ENCODE data around the gene EIF1AD. TPM values are rescaled to one million over a fixed set of nuclear protein-coding genes. Genes with fewer than 3 reads are reported as not detected.
A peak's percentile ranks its signal among the peaks of the same experiment; 100 is the strongest.

Gene EIF1AD
- total RNA-seq, 1 experiment from 2014 or later: 55.2 TPM

DNA sequence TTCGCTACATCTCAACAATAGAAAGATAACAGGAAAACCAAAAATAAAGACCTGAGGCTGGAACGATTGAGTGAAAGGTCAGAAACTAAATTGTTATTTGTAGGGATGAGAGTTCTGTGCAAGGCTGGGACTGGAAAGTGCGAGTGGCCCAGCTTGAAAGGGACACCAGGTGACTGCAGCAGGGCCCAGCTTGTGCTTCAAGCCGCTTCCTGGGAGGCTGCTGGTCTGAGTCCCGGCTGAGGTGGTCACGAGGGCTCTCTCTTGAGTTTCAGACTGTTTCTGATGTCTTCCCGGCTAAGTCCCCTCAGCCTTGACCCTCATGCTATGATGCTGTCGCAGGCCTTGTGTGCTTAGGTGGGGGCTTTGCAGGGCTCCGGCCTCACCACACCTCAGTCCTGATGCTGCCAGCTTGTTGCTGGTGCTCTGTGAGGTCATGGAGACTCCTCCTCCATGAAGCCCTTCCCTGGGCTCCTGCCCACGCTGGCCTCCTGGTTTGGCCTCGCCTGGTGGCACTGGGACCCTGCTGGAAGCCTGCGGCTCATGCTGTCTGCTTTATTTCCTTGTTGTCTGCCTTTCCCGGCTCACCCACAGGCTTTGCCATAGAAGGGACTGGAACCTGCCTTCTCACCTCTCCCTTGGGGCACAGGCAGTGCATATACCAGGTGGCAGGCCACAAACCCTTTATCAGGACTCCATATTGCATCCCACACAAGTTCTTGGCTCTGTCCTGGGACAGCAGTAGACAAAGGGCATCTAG, 4.4 kb upstream of the EIF1AD start:
- no peaks in the 10 kb centered on the region for H4K20me1 ChIP-seq (ENCODE audit: insufficient read depth)
- ChIA-PET POLR2A (ENCODE audit: unreplicated experiment) (no interaction called here), CTCF (interaction anchor here (1.3 kb wide), 1 partner anchor 16 kb away, joined by 3 read pairs; no protein-coding TSS in a partner anchor)
- TF ChIP-seq, protein P1, sequence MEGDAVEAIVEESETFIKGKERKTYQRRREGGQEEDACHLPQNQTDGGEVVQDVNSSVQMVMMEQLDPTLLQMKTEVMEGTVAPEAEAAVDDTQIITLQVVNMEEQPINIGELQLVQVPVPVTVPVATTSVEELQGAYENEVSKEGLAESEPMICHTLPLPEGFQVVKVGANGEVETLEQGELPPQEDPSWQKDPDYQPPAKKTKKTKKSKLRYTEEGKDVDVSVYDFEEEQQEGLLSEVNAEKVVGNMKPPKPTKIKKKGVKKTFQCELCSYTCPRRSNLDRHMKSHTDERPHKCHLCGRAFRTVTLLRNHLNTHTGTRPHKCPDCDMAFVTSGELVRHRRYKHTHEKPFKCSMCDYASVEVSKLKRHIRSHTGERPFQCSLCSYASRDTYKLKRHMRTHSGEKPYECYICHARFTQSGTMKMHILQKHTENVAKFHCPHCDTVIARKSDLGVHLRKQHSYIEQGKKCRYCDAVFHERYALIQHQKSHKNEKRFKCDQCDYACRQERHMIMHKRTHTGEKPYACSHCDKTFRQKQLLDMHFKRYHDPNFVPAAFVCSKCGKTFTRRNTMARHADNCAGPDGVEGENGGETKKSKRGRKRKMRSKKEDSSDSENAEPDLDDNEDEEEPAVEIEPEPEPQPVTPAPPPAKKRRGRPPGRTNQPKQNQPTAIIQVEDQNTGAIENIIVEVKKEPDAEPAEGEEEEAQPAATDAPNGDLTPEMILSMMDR (conservative IDR thresholded peaks at IDR 0.05): no peak
- TF ChIP-seq EZH2 (IDR thresholded peaks at IDR 0.05; ENCODE audit: low read depth): no peak
- H3K27me3 ChIP-seq (ENCODE audit: insufficient read depth, low read depth): no peaks in the 10 kb centered on the region
- H3K4me1 ChIP-seq (replicated peaks; ENCODE audit: insufficient read depth): peaks cover 23% of the 10 kb centered on the region
- DNase-seq: no peak
- H3K9me2 ChIP-seq (ENCODE audit: insufficient read depth): no peaks in the 10 kb centered on the region
- H3K27ac ChIP-seq: no peak overlapping the region
- H3K4me2 ChIP-seq: no peak overlapping the region
- H3K36me3 ChIP-seq (ENCODE audit: low read depth): peaks cover 12% of the 10 kb centered on the region; the same call in 1 of the 2 replicates
- no TSS peak for BruUV-seq (replicated peaks)
- H3K4me3 ChIP-seq: no peak overlapping the region
- peaks cover 67% of the 10 kb centered on the region for H3F3A ChIP-seq (ENCODE audit: insufficient read depth, low read depth)
- H2AFZ ChIP-seq: no peak overlapping the region
- H3K9me3 ChIP-seq (ENCODE audit: insufficient read depth, low read depth): no peaks in the 10 kb centered on the region
- peaks cover 28% of the 10 kb centered on the region for H3K79me2 ChIP-seq (ENCODE audit: low read depth)
- intact Hi-C loops (cut with micrococcal nuclease; ENCODE audit: unreplicated experiment): no loop called here

DNA sequence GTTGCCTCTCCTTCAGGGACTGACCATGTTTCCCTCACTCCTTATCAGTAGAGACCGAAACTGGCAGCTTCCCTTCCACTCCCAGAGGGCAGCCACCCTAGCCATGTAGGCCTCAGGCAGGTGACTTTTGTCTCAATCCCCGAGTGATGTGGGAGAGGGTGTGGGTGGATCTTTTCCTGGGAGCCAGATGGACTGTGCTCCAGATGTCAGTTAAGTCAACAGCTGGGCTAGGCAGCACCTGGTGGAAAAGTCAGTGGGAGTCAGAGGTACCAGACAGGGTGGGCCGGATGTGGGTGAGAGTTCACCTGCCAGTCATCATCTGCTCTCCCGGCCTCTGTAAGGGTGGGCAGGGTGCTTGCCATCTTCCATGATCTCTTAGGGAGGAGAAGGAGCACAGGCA, 2.2 kb upstream of the EIF1AD start:
- Histone ChIP-seq H3K4me1 (replicated peaks; ENCODE audit: insufficient read depth) (peaks cover 23% of the 10 kb centered on the region), H3K27ac (no peak overlapping the region), H3K36me3 (ENCODE audit: low read depth) (peaks cover 23% of the 10 kb centered on the region), H2AFZ (no peak overlapping the region), H3K4me2 (no peak overlapping the region), H3K79me2 (ENCODE audit: low read depth) (peaks cover 50% of the 10 kb centered on the region), H3K9me2 (ENCODE audit: insufficient read depth) (no peaks in the 10 kb centered on the region), H3K4me3 (no peak overlapping the region), H4K20me1 (ENCODE audit: insufficient read depth) (peaks cover 7% of the 10 kb centered on the region; the same call in 1 of the 2 replicates), H3K27me3 (ENCODE audit: insufficient read depth, low read depth) (no peaks in the 10 kb centered on the region), H3K9me3 (ENCODE audit: insufficient read depth, low read depth) (no peaks in the 10 kb centered on the region), H3F3A (ENCODE audit: insufficient read depth, low read depth) (peaks cover 62% of the 10 kb centered on the region)
- CTCF ChIA-PET: no interaction called here
- no TSS peak for BruUV-seq (replicated peaks)
- POLR2A ChIA-PET (ENCODE audit: unreplicated experiment): no interaction called here
- TF ChIP-seq EZH2 (IDR thresholded peaks at IDR 0.05; ENCODE audit: low read depth): no peak
- TF ChIP-seq, protein P1 (conservative IDR thresholded peaks at IDR 0.05): no peak
- no peak for DNase-seq
- intact Hi-C loops (cut with micrococcal nuclease; ENCODE audit: unreplicated experiment): no loop called here

DNA sequence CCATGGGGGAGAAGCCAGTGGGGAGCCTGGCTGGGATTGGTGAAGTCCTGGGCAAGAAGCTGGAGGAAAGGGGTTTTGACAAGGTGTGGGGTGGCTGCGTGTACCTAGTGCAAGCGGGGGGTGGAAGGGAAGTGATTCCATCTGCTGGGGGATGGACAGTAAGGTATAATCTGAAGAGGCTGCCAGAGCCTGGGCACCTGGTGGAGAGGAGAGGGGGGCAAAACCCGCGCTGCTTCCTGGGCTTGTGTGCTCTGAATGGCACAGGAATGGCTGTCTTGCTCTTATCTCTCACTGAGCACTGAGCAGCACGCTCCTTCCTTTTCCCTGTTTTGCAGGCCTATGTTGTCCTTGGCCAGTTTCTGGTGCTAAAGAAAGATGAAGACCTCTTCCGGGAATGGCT, 1.3 kb upstream of the EIF1AD start:
- CTCF ChIA-PET: interaction anchor here (0.8 kb wide), 1 partner anchor 19 kb away, joined by 4 read pairs; no protein-coding TSS in a partner anchor
- H3K4me2 ChIP-seq: peak overlapping the region; percentile 99
- peaks cover 32% of the 10 kb centered on the region for H3K36me3 ChIP-seq (ENCODE audit: low read depth)
- TF ChIP-seq, protein P1 (conservative IDR thresholded peaks at IDR 0.05): no peak
- TF ChIP-seq EZH2 (IDR thresholded peaks at IDR 0.05; ENCODE audit: low read depth): no peak
- peaks cover 7% of the 10 kb centered on the region; the same call in 1 of the 2 replicates for H4K20me1 ChIP-seq (ENCODE audit: insufficient read depth)
- POLR2A ChIA-PET (ENCODE audit: unreplicated experiment): interaction anchor here (0.6 to 1.4 kb wide), 4 partner anchors 8 to 265 kb away, joined by 3 to 12 read pairs (median 6); no protein-coding TSS in a partner anchor
- intact Hi-C loops (cut with micrococcal nuclease; ENCODE audit: unreplicated experiment): loop anchor here (2.0 kb wide), 1 partner anchor 50 kb away; the partner anchor contains the start of gene SF3B2
- H3K27me3 ChIP-seq (ENCODE audit: insufficient read depth, low read depth): no peaks in the 10 kb centered on the region
- BruUV-seq (replicated peaks): no TSS peak
- peaks cover 17% of the 10 kb centered on the region for H3K4me1 ChIP-seq (replicated peaks; ENCODE audit: insufficient read depth)
- no peak overlapping the region for H2AFZ ChIP-seq
- no peak overlapping the region; the same call in 1 of the 2 replicates for H3K27ac ChIP-seq
- H3K4me3 ChIP-seq: peak overlapping the region; percentile 90
- peaks cover 51% of the 10 kb centered on the region for H3K79me2 ChIP-seq (ENCODE audit: low read depth)
- DNase-seq: no peak
- no peaks in the 10 kb centered on the region for H3K9me2 ChIP-seq (ENCODE audit: insufficient read depth)
- no peaks in the 10 kb centered on the region for H3K9me3 ChIP-seq (ENCODE audit: insufficient read depth, low read depth)
- H3F3A ChIP-seq (ENCODE audit: insufficient read depth, low read depth): peaks cover 60% of the 10 kb centered on the region

Measured in PC-9 (cell line).